Urinary bladder (tissue), 4 donors: ENCODE data around the gene C19orf33. TPM values are rescaled to one million over a fixed set of nuclear protein-coding genes. Genes with fewer than 3 reads are reported as not detected.
"Not testable (repeated sequence)": the region's sequence is repeated elsewhere in the genome, so short reads cannot be mapped to it uniquely, and the experiment has no call there.

Experiments used
- DNase-seq: peaks from one replicate; pipeline ENCODE4 v3.0.0-alpha.2; 2015; ENCODE audit errors: extremely low spot score
- H3K27ac ChIP-seq: one replicate; pipeline ENCODE4 v1.5.1; 2013; ENCODE audit warnings: low read depth, mild to moderate bottlenecking, moderate library complexity
- H3K36me3 ChIP-seq: one replicate; pipeline ENCODE4 v1.6.1; 2013; ENCODE audit warnings: mild to moderate bottlenecking, moderate library complexity; ENCODE audit not compliant: insufficient read depth
- H3K4me1 ChIP-seq: one replicate; pipeline ENCODE4 v1.6.1; 2013; ENCODE audit warnings: mild to moderate bottlenecking, moderate library complexity; ENCODE audit not compliant: insufficient read depth
- H3K4me3 ChIP-seq: one replicate; pipeline ENCODE4 v1.5.1; 2013; ENCODE audit warnings: low read depth, low read length
- WGBS: extraction: QIAGEN DNeasy Blood & Tissue Kit; methylation state at CpG from one replicate; pipeline ENCODE4 v1.1.7; 2013; 5-methylcytosine and 5-hydroxymethylcytosine counted together
- polyA plus RNA-seq: library from polyadenylated mRNA; stranded (reverse); fragments of 200-250 nt; gene quantifications from one replicate; pipeline ENCODE4 v1.2.3, GENCODE V29; 2013
- total RNA-seq: library from RNA; depleted of rRNA; stranded (reverse); fragments of >200 nt; gene quantifications from one replicate; pipeline ENCODE4 v1.2.3, GENCODE V29; 2014
- donor health status: healthy with polysubstance abuse.
- donor health status: healthy.

C19orf33 gene
- 36.8 TPM for total RNA-seq
- polyA plus RNA-seq, result 89.0 TPM

DNA sequence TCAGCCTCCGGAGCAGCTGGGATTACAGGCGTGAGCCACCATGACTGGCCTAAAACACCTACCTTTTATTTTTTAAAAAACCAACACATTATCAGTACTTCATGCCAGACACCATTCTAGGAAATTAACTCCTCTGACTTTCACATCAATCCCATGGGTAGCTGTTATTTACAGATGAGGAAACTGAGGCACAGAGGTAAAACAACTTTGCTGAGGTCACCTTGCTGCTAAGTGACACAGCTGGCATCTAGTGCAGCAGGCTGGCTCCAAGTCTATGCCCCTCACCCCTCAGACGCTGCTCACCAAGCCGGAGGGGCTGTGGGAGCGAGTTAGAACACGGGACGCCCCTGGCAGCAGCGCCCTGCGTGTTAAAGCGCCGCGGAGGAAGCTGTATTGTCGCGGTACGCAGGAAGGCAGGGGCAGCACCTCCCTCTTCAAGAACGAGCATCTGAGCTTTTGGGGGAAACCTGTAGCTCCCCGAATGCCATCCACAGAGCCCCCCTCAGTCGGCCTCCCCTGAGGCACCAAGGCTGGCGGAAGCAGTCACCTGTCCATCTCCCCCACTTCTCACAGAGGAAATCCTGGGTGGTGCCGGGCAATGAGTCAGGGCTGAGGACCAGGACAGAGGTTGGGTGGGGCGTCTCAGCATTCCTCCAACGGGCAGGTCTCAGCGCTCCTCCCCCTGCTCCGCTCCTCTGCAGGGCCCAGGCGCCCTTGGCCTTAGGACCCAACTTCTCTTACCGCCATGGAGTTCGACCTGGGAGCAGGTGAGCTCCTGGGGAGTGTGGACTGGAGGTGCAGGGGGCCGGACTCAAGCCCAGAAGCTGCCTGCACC, at the start of gene C19orf33:
Gene C19orf33 (plus strand): TSS at position 735 of the 835 bp plus-strand sequence. CDS start 11 bp downstream, at position 746.
- DNase-seq, result no peak
- peaks cover 2% of the 10 kb centered on the region for H3K4me1 ChIP-seq
- peak within 1 kb of the TSS; percentile 11 for H3K4me3 ChIP-seq
- peak within 1 kb of the TSS; percentile 85 for H3K27ac ChIP-seq
- 65% methylated on average over 28 of the region's 28 CpGs for WGBS
- H3K36me3 ChIP-seq, result peaks cover 2% of the 10 kb centered on the region

DNA sequence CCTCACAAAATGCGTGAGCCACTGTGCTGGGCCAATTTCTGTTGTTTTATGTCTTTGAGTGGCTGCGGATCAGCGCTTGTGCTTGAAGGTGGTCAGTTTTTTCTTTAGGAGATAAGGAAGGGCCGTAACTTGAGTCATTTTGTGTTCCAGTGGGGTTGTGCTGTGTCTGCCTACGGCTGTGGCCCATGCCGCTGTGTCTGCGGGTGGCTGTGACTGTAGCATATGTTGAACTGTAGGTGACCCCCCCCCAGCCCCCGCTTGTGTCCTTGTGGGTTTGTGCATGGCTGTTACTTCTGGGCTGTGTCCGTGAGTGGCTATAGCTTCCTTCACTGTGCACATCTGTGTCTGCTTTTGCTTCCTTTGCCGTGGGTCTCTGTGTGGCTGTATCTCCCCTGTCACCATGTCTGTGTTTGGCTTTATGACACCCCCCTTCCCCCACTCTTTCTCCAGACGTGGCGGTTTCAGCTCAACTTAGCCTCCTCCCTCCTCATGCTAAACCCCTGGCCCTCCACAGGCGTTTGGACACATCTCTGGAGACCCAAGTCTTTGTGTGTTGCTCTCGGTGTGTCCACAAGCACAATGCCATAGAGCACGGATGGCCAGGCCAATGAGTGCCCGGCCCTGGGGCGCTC, 48.6 kb upstream of the C19orf33 start:
- Histone ChIP-seq H3K27ac (no peak overlapping the region), H3K4me3 (peak overlapping the region; percentile 41), H3K36me3 (no peaks in the 10 kb centered on the region), H3K4me1 (no peaks in the 10 kb centered on the region)
- no peak for DNase-seq
- WGBS, result 24% methylated on average over 17 of the region's 17 CpGs

DNA sequence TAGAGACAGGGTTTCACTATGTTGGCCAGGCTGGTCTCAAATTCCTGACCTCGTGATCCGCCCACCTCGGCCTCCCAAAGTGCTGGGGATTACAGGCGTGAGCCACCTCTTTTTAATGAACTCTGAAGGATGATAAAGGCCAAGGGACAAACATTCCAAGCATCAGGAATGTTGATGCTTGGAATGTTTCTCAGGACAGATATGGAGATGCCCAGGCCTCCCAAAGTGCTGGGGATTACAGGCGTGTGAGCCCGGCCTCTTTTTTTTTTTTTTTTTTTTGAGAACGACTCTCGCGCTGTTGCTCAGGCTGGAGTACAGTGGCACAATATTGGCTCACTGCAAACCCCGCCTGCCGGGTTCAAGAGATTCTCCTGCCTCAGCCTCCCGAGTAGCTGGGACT, 42.1 kb upstream of the C19orf33 start:
- not testable (repeated sequence) for H3K4me3 ChIP-seq, H3K36me3 ChIP-seq, DNase-seq, H3K4me1 ChIP-seq, H3K27ac ChIP-seq
- 87% methylated on average over 12 of the region's 12 CpGs for WGBS

DNA sequence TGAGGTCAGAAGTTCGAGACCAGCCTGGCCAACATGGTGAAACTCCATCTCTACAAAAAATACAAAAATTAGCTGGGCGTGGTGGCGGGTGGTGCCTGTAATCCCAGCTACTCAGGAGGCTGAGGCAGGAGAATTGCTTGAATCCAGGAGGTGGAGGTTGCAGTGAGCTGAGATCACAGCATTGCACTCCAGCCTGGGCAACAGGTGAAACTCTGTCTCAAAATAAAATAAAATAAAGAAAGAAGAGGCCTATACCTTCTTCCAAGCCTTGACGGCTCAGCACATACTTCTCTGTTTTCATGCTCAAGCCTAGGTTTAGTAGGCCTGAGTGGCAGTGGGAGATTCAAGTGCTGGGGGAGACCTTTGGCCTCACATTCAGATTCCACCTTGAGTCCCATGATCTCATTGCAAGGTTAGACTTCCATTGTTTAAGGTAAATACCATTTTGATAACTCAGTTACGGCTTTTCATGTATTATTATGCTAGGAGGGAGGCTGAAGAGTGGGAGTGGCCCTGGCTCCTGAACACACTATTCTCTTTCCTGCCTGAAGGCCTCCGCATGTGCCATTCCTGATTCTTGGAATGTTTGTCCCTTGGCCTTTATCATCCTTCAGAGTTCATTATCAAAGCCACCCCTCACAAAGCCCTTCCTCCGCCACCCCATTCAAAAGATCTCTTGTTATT, 41.3 kb upstream of the C19orf33 start:
- DNase-seq, result no peak
- Histone ChIP-seq H3K4me3 (no peak overlapping the region), H3K36me3 (no peaks in the 10 kb centered on the region), H3K27ac (no peak overlapping the region), H3K4me1 (no peaks in the 10 kb centered on the region)
- 95% methylated on average over 7 of the region's 7 CpGs for WGBS

DNA sequence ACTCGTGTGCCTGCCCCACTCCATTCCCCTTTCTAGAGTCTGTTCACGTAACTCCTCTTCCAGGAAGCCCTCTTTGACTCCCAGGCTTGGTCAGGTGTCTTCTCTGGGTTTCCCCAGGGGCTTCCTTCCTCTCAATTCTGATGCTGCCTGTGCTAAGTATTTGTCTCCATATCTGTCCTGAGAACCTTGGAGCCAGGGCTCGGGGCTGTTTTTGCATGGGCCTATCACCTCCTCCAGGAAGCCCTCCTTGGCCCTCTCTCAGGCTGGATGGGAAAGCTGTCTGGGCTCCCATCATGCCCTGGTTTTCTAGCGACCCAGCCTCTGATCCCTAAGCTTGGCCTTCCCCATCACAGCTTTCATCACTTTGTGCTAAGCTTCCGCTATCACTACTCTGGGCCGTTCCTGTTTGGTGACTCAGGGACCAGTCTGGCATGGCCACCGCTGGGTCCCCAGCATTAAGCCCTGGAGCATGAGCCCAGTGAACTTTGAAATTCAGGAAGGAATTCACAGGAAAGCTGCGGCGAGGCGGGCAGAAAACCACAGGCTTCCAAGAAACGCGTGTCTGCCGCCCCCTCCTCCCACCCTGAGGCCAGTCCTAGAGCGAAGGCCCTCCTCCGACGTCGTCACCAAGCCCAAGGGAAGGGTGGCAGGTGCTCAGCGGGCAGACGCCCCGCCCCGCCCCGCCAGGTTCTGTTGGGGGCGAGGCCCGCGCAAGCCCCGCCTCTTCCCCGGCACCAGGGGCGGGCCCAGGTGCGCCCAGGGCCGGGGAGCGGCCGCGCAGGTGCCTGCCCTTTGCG, 40.2 kb upstream of the C19orf33 start:
- WGBS, result 10% methylated on average over 34 of the region's 34 CpGs
- Histone ChIP-seq H3K36me3 (no peaks in the 10 kb centered on the region), H3K4me3 (peak overlapping the region; percentile 41), H3K4me1 (no peaks in the 10 kb centered on the region), H3K27ac (no peak overlapping the region)
- DNase-seq, result no peak

DNA sequence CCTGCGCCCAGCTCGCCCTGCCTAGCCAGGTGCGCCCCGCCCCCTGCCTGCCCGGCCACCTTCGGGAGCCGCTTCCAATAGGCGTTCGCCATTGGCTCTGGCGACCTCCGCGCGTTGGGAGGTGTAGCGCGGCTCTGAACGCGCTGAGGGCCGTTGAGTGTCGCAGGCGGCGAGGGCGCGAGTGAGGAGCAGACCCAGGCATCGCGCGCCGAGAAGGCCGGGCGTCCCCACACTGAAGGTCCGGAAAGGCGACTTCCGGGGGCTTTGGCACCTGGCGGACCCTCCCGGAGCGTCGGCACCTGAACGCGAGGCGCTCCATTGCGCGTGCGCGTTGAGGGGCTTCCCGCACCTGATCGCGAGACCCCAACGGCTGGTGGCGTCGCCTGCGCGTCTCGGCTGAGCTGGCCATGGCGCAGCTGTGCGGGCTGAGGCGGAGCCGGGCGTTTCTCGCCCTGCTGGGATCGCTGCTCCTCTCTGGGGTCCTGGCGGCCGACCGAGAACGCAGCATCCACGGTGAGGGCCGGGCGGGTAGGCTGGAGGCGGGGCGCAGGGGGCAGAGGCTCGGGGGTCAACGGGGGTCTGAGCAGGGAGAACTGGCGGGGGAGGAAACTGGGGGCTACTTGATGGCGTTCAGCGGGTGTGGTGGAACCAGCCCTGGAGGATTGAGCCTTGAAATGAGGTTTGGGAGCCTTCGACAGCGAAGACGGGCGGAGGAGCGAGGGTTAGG, 39.4 kb upstream of the C19orf33 start, which contains the start of gene SPINT2:
Gene SPINT2 (plus strand): TSS at position 88 of the 727 bp plus-strand sequence. CDS start 320 bp downstream, at position 408.
- H3K4me1 ChIP-seq, result no peaks in the 10 kb centered on the region
- WGBS, result 8% methylated on average over 78 of the region's 78 CpGs

DNA sequence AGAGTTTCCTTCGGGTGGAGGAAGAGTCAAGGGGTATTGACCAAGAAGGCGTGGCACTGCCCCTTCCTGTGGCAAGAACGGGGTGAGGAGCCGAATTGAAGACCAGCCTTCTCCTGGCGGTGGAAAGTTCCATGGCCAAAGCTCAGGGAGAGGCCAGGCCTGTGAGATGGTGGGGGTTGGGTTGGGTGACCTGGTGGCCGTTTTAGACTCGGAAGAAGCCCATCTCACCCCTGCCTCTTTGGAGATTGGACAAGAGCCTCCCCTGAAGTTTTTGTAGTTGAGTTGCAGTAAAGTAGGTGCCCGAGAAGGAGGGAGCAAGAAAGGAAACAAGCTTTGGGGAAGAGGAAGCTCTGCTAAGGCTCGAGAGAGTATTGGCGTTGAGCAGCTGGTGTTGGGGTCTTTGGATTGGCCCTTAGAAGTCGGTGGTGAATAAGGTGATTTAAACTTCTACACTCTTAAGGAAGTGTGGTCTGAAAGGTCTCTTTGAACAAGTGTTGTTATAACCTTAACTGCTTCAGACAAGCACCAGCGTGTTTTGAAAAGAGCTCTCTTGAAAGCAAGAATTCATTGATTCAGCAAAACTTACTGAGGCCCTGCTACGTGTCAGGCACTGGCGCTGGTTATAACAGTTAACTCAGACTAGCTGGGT, 38.7 kb upstream of the C19orf33 start:
- no peak for DNase-seq
- Histone ChIP-seq H3K27ac (peak overlapping the region; percentile 73), H3K4me1 (no peaks in the 10 kb centered on the region), H3K4me3 (peak overlapping the region; percentile 41), H3K36me3 (no peaks in the 10 kb centered on the region)
- 50% methylated on average over 14 of the region's 14 CpGs for WGBS

More for the DNA sequence above, 39.4 kb upstream of the C19orf33 start, which contains the start of gene SPINT2:
- H3K27ac ChIP-seq, result peak within 1 kb of the TSS; percentile 73
- DNase-seq, result no peak
- H3K4me3 ChIP-seq, result peak within 1 kb of the TSS; percentile 41
- H3K36me3 ChIP-seq, result no peaks in the 10 kb centered on the region

DNA sequence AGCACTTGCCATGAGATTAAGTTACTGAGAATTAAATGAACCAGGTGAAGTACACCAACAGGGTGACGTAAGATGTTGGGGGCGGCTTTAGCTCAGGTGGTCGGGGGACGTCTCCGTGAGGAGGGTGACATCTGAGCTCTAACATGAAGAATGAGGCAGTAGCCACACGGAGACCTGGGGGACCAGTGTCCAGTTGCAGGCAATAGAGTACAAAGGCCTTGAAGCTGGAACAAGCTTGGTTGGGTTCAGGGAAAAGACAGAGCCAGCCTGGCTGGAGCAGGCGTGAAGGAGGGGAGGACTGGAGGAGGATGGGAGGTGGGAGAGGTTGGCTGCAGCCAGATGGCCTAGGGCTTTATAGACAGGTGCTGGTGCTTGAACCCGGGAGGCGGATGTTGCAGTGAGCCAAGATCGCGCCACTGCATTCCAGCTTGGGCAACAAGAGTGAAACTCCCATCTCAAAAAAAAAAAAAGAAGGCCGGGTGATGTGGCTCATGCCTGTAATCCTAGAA, 38.1 kb upstream of the C19orf33 start:
- 79% methylated on average over 12 of the region's 12 CpGs for WGBS
- no peak overlapping the region for H3K27ac ChIP-seq
- no peak overlapping the region for H3K4me3 ChIP-seq
- DNase-seq, result no peak
- H3K36me3 ChIP-seq, result no peaks in the 10 kb centered on the region
- no peaks in the 10 kb centered on the region for H3K4me1 ChIP-seq

DNA sequence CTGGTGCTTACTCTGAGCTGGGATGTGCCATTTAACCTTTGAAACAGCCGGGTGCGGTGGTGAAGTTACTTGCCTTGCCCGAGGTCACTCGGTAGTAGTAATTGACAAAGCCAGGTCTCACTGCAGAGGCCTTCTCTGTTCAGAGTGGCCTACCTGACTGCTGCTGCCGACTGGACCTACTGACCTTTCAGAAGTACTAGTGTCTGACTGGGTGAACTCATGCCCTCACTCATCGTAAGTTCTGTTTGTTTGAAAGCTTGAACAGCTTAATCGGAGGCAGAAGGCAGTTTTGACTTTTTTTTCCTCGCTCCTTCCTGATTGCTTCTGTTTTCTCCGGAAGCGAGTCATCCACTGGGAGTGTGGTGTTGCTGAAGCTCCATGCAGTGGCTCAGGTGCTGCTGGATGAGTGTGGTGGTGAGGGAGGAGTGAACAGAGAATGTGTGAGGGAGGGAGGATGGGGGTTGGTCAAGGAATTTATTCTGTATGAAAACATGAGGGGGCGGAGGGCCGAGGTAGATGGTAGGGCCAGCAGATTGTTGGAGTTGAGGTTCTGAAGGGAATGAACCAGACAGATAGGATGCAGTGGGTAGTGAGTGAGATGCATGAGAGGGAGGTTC, 37.0 kb upstream of the C19orf33 start:
- no peaks in the 10 kb centered on the region for H3K36me3 ChIP-seq
- H3K27ac ChIP-seq, result no peak overlapping the region
- 63% methylated on average over 12 of the region's 12 CpGs for WGBS
- no peaks in the 10 kb centered on the region for H3K4me1 ChIP-seq
- no peak for DNase-seq
- no peak overlapping the region for H3K4me3 ChIP-seq

DNA sequence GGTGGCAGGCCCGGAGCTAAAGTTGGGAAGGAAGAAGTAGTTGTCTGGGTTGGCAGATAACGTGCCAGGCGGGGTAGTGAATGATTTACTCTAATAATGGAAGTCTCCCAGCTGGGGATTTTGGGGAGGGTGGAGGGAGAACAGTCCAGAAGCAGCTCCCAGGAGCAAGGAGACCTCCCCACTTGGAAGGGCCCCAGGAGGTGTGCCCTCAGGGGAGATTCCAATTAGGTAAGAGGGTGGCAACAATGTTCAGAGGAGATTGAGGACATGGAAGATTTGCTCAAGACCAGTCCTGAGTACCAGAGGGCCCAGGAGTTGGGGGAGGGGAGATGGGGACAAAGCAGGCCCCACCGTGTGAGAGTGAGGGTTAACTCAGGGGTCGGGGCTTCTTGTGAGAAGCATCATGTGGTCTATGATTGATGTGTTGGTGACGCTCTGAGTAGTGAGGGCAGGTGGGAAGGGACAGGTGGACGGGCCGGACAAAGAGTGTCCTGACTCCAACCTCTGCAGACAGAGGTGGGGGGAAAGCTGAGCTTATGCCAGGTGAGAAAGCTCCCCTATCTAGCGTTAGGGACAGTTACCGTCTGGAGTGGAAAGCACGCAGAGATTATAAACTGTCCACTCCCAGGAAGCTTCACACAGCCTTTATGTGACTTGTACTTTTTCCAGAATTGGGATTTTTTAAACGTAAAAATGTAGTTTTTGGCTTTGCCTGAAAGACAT, 36.1 kb upstream of the C19orf33 start:
- H3K4me3 ChIP-seq, result no peak overlapping the region
- DNase-seq, result no peak
- no peaks in the 10 kb centered on the region for H3K4me1 ChIP-seq
- WGBS, result 53% methylated on average over 12 of the region's 12 CpGs
- no peaks in the 10 kb centered on the region for H3K36me3 ChIP-seq
- no peak overlapping the region for H3K27ac ChIP-seq

DNA sequence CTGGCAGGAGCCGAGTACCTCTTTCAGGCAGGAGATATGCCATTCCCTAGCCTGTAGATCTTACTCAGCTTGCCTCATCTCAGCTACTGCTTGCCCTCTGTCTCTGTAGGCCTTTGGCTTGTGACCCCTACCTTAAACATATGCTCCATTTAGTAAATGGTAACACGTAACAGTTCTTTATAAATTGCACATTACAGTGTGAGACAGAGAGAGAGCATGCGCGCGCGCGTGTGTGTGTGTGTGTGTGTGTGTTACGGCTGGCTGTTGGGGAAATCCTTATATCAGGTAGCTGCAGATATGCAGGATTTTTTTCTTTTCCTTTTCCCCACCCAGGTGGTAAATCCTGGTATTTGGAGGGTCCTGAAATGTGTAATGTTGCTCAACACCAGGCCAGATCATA, 35.5 kb upstream of the C19orf33 start:
- DNase-seq, result no peak
- Histone ChIP-seq H3K27ac (no peak overlapping the region), H3K4me3 (no peak overlapping the region), H3K4me1 (no peaks in the 10 kb centered on the region), H3K36me3 (no peaks in the 10 kb centered on the region)
- 87% methylated on average over 8 of the region's 8 CpGs for WGBS
